ENCODE data around the gene KRTAP5-6. TPM values are rescaled to one million over a fixed set of nuclear protein-coding genes. Genes with fewer than 3 reads are reported as not detected.

KRTAP5-6 gene
- total RNA-seq, 2 donors from 2014 or later: not detected

DNA sequence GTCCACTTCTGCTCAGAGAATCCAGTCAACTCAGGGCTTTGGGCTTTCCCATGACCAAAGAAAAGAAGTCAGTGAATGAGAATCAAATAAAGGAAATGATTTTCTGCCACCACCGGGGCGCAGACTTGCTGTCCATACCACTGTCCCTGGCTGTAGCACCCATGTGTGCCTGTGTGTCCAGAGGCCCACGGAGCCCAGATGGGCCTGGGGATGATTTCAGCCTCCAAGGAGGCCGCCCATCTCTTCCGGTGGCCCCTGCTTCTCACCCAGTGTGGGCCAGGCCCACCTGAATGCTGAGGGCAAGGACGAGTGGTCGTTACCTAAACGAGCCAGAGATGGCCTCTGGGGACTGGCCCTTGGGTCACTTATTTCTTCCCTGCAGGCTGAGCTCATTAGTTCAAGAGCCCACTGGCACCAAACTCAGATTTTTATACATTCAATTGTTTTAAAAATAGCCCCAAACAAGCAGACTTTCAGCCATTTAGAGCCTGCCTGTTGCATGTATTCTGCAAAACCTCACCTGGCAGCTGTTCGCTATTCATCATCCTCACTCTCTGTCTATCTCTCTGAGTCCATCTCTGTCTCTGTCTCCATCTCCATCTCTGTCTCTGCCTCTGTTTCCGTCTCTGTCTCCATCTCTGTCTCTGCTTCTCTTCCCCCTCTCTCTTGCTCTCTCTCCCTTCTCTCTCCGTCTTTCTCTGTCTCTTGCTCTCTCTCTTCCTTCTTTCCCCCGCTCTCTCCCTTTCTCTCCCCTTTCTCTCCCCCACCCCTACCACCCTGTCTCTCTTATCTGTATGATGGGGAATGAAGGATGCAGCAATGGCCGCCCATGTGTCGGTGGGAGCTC, 43.2 kb upstream of the KRTAP5-6 start:
- H3K4me3 ChIP-seq: no peak overlapping the region
- no peaks in the 10 kb centered on the region for H3K9me3 ChIP-seq
- DNase-seq (ENCODE audit: low spot score) (no peak), ATAC-seq (ENCODE audit: insufficient number of reproducible peaks, low FRiP score, low read depth) (no peak)
- no peak overlapping the region for H3K27ac ChIP-seq
- H3K4me1 ChIP-seq (ENCODE audit: control insufficient read depth in 1 of 2, low read depth in 2 of 2): no peaks in the 10 kb centered on the region
- TF ChIP-seq, protein P1, sequence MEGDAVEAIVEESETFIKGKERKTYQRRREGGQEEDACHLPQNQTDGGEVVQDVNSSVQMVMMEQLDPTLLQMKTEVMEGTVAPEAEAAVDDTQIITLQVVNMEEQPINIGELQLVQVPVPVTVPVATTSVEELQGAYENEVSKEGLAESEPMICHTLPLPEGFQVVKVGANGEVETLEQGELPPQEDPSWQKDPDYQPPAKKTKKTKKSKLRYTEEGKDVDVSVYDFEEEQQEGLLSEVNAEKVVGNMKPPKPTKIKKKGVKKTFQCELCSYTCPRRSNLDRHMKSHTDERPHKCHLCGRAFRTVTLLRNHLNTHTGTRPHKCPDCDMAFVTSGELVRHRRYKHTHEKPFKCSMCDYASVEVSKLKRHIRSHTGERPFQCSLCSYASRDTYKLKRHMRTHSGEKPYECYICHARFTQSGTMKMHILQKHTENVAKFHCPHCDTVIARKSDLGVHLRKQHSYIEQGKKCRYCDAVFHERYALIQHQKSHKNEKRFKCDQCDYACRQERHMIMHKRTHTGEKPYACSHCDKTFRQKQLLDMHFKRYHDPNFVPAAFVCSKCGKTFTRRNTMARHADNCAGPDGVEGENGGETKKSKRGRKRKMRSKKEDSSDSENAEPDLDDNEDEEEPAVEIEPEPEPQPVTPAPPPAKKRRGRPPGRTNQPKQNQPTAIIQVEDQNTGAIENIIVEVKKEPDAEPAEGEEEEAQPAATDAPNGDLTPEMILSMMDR (IDR thresholded peaks at IDR 0.05): no peak
- H3K27me3 ChIP-seq (replicated peaks; ENCODE audit: insufficient read depth): no peaks in the 10 kb centered on the region
- H3K36me3 ChIP-seq: no peaks in the 10 kb centered on the region

DNA sequence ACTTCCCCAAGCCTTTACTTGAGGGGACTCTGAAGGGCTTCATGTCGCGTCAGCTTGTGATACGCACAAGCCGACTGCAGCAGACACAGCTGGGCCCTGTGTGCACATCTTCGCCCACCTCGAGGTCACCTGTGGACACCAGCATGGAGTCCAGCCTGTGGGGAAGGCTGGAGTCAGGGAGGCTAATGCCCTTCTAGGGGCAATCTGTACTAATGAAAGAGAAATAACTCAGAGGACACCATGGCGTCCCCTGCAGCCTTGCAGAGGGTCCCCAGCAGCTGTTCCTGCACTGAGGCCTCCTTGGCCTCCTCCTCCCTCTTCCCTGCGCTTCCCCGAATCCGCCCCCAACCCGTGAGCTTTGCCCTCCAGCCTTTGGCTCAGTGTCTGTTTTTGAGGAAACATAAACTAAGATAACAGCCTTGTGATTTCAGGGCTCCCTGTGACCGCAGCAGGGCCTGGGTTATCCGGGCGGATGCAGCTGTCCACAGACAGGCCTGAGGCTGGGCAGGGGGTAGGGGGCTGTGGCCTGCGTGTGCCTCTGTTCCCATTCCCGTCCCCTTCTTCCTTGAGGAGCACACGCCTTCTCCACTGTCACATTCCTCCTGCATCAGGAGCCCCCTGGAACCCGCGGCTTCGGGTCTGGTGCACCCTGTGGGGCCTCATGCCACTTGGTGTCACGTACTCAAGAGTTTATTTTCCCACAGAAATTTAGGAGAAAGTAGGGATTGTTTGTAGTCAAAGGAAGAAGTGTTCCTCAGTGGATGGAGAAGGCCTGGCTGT, 42.4 kb upstream of the KRTAP5-6 start:
- Histone ChIP-seq H3K27ac (no peak overlapping the region), H3K27me3 (replicated peaks; ENCODE audit: insufficient read depth) (no peaks in the 10 kb centered on the region), H3K9me3 (no peaks in the 10 kb centered on the region), H3K4me1 (ENCODE audit: control insufficient read depth in 1 of 2, low read depth in 2 of 2) (no peaks in the 10 kb centered on the region), H3K36me3 (no peaks in the 10 kb centered on the region), H3K4me3 (no peak overlapping the region)
- no peak for ATAC-seq (ENCODE audit: insufficient number of reproducible peaks, low FRiP score, low read depth)
- TF ChIP-seq, protein P1 (IDR thresholded peaks at IDR 0.05): no peak
- no peak for DNase-seq (ENCODE audit: low spot score)

DNA sequence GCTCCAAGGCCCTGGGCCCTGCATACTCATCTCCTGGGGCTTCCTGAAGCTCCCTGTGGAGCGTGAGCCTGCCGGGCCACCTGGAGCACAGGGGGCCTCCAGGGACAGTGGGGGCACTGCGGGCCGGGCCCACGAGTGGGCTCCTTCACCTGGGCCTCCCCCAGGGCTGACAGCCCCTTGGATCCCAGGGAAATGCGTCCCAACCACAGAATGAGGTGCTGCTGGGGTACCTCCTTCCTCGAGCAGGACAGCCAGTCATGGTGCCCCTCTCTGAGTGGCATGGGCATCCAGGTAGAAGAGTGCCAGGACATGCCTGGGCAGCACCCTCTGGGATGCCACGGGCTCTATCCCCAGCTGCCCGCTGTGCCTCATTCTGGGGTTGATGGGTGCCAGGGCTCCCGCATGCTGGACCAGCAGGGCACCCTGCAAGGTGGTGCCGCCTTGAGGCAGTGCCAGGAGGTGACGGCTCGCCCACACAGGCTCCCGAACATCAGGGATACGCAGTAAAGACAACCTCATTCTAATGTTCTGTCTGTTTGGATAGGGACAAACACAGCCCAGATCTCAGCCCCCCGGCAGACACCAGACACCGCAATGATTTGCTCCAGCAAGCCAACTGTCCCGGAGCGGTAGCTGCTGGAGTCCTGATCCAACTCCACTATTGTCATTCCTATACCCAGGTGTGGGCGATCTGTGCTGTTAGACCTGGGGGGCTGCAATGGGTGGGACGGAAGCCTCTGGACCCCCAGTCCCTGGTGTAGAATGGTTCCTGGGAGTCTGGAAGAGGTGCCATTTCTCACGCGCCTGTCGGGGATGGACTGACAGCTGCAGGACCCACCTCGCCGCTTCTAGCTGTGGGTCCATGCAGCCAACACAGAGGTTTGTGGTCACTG, 41.6 kb upstream of the KRTAP5-6 start:
- no peak for ATAC-seq (ENCODE audit: insufficient number of reproducible peaks, low FRiP score, low read depth)
- no peak for DNase-seq (ENCODE audit: low spot score)
- TF ChIP-seq, protein P1 (IDR thresholded peaks at IDR 0.05): no peak
- Histone ChIP-seq H3K4me3 (no peak overlapping the region), H3K36me3 (no peaks in the 10 kb centered on the region), H3K9me3 (no peaks in the 10 kb centered on the region), H3K27ac (no peak overlapping the region), H3K4me1 (ENCODE audit: control insufficient read depth in 1 of 2, low read depth in 2 of 2) (no peaks in the 10 kb centered on the region), H3K27me3 (replicated peaks; ENCODE audit: insufficient read depth) (no peaks in the 10 kb centered on the region)

DNA sequence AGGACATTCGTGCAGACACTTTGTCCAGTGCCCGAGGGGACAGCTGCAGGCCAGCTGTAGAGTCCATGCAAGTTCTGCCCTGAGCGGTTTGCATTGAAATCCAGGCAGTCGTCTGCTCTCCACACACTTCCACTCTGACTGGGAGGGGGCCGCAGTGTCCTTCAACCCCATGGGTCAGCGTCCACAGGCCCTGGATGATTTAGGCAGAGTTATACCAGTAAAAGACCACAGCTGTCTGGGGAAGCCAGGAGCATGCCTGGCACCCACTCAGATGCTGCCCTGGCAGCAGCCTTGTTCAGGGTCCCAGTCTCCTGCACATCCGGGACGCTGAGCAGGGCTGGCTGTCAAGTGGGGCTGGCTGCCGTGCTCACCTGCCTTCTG, 40.9 kb upstream of the KRTAP5-6 start:
- no peak for DNase-seq (ENCODE audit: low spot score)
- no peaks in the 10 kb centered on the region for H3K36me3 ChIP-seq
- no peak overlapping the region for H3K27ac ChIP-seq
- no peaks in the 10 kb centered on the region for H3K27me3 ChIP-seq (replicated peaks; ENCODE audit: insufficient read depth)
- ATAC-seq (ENCODE audit: insufficient number of reproducible peaks, low FRiP score, low read depth): no peak
- no peaks in the 10 kb centered on the region for H3K4me1 ChIP-seq (ENCODE audit: control insufficient read depth in 1 of 2, low read depth in 2 of 2)
- no peaks in the 10 kb centered on the region for H3K9me3 ChIP-seq
- TF ChIP-seq, protein P1 (IDR thresholded peaks at IDR 0.05): no peak
- no peak overlapping the region for H3K4me3 ChIP-seq
